ENCODE data around the gene CALU. TPM values are rescaled to one million over a fixed set of nuclear protein-coding genes. Genes with fewer than 3 reads are reported as not detected.

The CALU gene
- total RNA-seq, 1 donor from 2014 or later: 210 TPM

GRCh38 chr7:128774921-128775320 lies 35.8 kb downstream of the CALU start:
- Histone ChIP-seq H3K27me3 (ENCODE audit: control insufficient read depth, insufficient read depth, low read length) (no peaks in the 10 kb centered on the region), H3K4me3 (ENCODE audit: low read depth, low read length) (no peak overlapping the region), H3K36me3 (ENCODE audit: control insufficient read depth, insufficient read depth, low read length) (peaks cover 2% of the 10 kb centered on the region)
- TF ChIP-seq, protein P1, sequence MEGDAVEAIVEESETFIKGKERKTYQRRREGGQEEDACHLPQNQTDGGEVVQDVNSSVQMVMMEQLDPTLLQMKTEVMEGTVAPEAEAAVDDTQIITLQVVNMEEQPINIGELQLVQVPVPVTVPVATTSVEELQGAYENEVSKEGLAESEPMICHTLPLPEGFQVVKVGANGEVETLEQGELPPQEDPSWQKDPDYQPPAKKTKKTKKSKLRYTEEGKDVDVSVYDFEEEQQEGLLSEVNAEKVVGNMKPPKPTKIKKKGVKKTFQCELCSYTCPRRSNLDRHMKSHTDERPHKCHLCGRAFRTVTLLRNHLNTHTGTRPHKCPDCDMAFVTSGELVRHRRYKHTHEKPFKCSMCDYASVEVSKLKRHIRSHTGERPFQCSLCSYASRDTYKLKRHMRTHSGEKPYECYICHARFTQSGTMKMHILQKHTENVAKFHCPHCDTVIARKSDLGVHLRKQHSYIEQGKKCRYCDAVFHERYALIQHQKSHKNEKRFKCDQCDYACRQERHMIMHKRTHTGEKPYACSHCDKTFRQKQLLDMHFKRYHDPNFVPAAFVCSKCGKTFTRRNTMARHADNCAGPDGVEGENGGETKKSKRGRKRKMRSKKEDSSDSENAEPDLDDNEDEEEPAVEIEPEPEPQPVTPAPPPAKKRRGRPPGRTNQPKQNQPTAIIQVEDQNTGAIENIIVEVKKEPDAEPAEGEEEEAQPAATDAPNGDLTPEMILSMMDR (IDR thresholded peaks at IDR 0.05; ENCODE audit: insufficient read depth, low read length, poor library complexity, severe bottlenecking): no peak
- DNase-seq (ENCODE audit: low read depth): no peak

GRCh38 chr7:128775744-128776474 lies 36.8 kb downstream of the CALU start, which contains the start of gene OPN1SW:
OPN1SW (minus strand) TSS chr7:128775794; CDS start chr7:128775781, 13 bp downstream.
- DNase-seq (ENCODE audit: low read depth): no peak
- peaks cover 2% of the 10 kb centered on the region for H3K36me3 ChIP-seq (ENCODE audit: control insufficient read depth, insufficient read depth, low read length)
- no peaks in the 10 kb centered on the region for H3K27me3 ChIP-seq (ENCODE audit: control insufficient read depth, insufficient read depth, low read length)
- H3K4me3 ChIP-seq (ENCODE audit: low read depth, low read length): no peak within 1 kb of the TSS
- TF ChIP-seq, protein P1 (IDR thresholded peaks at IDR 0.05; ENCODE audit: insufficient read depth, low read length, poor library complexity, severe bottlenecking): no peak

DNA sequence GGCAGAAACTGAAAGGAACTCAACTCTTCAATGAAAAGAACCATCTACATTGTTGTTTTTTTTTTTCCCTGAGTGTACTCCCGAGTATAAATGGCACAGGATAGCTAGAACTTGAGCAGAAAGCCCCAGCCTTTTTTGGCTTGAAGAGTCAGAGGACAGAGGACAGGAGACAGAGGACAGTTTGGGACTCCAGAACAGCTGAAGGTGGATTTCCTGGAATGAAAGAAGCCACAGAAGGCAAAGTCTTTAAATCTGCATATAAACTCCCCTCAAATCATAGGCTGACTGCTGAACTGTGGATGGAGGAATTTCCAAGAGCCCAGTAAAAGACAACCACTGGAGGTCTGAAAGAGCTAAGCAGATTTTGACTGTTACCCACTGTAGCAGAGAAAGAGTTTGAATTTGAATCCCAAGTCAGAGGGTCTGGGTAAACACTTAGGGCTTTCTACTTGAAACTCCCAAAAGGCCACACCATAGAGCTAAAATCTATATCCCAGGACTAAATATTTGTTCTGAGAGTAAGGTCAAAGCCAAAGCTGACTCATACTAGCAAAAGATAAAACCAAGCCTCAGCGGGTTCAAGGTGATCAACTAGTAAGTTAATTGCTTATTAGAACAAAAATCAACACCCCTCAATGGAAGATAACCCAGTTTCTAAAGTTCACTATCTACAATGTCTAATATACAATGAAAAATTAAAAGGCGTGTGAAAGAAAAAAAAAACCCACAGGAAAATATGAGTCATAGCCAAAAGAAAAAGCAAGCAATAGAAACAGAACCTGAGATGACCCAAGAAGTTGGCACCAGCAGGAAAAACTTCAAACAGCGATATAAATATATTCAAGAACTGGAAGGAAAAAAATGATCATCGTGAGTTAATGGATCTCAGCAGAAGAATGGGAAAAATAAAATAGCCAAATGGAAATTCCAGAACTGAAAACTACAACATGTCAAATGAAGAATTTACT lies 38.3 kb downstream of the CALU start:
- TF ChIP-seq, protein P1 (IDR thresholded peaks at IDR 0.05; ENCODE audit: insufficient read depth, low read length, poor library complexity, severe bottlenecking): no peak
- Histone ChIP-seq H3K4me3 (ENCODE audit: low read depth, low read length) (no peak overlapping the region), H3K27me3 (ENCODE audit: control insufficient read depth, insufficient read depth, low read length) (no peaks in the 10 kb centered on the region), H3K36me3 (ENCODE audit: control insufficient read depth, insufficient read depth, low read length) (peaks cover 2% of the 10 kb centered on the region)
- no peak for DNase-seq (ENCODE audit: low read depth)

- Histone ChIP-seq H3K27me3 (ENCODE audit: control insufficient read depth, insufficient read depth, low read length) (no peaks in the 10 kb centered on the region), H3K36me3 (ENCODE audit: control insufficient read depth, insufficient read depth, low read length) (no peaks in the 10 kb centered on the region), H3K4me3 (ENCODE audit: low read depth, low read length) (no peak overlapping the region)
- DNase-seq (ENCODE audit: low read depth): no peak
- TF ChIP-seq, protein P1 (IDR thresholded peaks at IDR 0.05; ENCODE audit: insufficient read depth, low read length, poor library complexity, severe bottlenecking): no peak
These were observed 39.8 kb downstream of the CALU start for GRCh38 chr7:128778946-128779345.

DNA sequence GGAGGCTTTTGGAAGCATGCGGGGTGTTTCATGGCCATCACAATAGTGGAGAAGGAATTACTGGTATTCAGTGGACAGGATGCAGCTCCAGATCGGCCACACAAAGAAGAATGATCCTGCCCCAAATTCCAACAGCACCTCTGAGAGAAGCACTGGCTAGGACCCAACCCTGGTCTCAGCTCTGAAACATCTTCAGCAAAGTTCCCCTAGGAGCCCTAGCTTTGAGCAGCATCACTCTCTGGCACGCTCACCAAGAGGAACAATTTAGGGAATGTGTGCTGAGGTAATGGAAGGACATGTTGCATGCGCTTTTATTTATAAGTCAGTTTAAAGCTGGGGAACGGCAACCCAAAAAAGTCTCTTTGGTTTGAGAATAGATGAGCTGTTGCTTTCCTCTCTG lies 42.0 kb downstream of the CALU start:
- TF ChIP-seq, protein P1 (IDR thresholded peaks at IDR 0.05; ENCODE audit: insufficient read depth, low read length, poor library complexity, severe bottlenecking): no peak
- DNase-seq (ENCODE audit: low read depth): no peak
- Histone ChIP-seq H3K4me3 (ENCODE audit: low read depth, low read length) (no peak overlapping the region), H3K36me3 (ENCODE audit: control insufficient read depth, insufficient read depth, low read length) (no peaks in the 10 kb centered on the region), H3K27me3 (ENCODE audit: control insufficient read depth, insufficient read depth, low read length) (no peaks in the 10 kb centered on the region)

Measured in kidney epithelial cell (primary cell).